ENCODE data around the gene VRK3.

VRK3 gene

DNA sequence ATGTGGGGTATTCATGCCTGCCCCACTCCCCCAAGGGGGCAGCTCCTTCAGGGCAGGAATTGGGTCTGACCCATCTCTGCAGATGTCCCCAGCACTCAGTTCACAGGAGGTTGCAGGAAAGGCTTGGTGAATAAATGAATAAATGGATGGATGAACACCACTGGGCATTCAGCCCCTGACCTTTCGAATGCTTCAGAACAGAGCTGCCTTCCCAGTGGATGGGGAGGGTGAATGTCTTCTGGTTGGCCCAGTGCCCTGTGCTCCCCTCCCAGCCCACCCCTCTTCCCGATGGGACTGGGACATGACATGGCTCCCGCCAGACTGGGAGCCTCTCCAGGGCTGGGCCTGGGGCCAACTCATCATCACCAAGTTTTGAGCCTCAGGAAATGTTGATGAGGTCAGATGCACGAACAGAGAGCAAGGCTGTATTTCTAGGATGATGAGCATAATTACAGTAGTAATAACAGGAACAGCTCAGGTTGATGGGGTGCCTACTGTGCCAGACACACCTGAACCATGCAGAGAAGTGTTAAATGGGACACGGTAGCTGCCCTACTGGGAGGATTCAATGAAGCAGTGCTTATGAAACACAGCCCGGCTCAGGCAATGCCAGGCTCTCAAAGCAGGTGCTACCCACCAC, 25.7 kb downstream of the VRK3 start:
- Histone ChIP-seq H3K9me3 (ENCODE audit: insufficient read depth, low read length, severe bottlenecking) (no peaks in the 10 kb centered on the region), H3K79me2 (ENCODE audit: insufficient read depth, low read length) (no peaks in the 10 kb centered on the region)
- no peak for DNase-seq

DNA sequence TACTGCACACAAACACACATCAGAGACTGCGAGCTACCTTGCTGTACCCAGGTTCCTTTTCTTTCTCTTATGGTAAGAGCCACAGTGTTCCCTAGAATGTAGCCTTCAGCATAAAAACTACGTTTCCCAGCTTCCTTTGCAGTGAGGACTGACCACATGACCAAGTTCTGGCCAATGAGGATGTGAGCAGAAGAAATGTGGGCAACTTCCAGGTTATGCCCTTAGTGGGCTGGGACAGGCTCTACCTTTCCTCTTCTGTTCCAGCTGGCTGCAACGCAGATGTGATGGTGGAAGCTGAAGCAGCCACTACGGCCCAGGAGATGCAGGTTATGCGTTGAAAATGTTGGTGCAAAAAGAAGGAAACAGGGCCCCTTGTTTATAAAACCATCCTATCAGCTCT, 27.5 kb downstream of the VRK3 start:
- peaks cover 71% of the 10 kb centered on the region for H3K36me3 ChIP-seq (ENCODE audit: insufficient read depth, low read length)

More for the DNA sequence above, 25.7 kb downstream of the VRK3 start:
- TF ChIP-seq EZH2 (IDR thresholded peaks at IDR 0.05; ENCODE audit: borderline replicate concordance, low read depth, low read length, severe bottlenecking): no peak
- TF ChIP-seq, protein P1, sequence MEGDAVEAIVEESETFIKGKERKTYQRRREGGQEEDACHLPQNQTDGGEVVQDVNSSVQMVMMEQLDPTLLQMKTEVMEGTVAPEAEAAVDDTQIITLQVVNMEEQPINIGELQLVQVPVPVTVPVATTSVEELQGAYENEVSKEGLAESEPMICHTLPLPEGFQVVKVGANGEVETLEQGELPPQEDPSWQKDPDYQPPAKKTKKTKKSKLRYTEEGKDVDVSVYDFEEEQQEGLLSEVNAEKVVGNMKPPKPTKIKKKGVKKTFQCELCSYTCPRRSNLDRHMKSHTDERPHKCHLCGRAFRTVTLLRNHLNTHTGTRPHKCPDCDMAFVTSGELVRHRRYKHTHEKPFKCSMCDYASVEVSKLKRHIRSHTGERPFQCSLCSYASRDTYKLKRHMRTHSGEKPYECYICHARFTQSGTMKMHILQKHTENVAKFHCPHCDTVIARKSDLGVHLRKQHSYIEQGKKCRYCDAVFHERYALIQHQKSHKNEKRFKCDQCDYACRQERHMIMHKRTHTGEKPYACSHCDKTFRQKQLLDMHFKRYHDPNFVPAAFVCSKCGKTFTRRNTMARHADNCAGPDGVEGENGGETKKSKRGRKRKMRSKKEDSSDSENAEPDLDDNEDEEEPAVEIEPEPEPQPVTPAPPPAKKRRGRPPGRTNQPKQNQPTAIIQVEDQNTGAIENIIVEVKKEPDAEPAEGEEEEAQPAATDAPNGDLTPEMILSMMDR (IDR thresholded peaks at IDR 0.05; ENCODE audit: borderline replicate concordance, extremely low read depth, low read length, poor library complexity, severe bottlenecking): no peak
- no peak for ATAC-seq (ENCODE audit: insufficient read depth, low read depth)
- H3K27me3 ChIP-seq (ENCODE audit: insufficient read depth, low read length, poor library complexity): no peaks in the 10 kb centered on the region
- H3K36me3 ChIP-seq (ENCODE audit: insufficient read depth, low read length): peaks cover 82% of the 10 kb centered on the region
- H3K4me3 ChIP-seq (ENCODE audit: low read depth in 1 of 2, low read length in 2 of 2): no peak overlapping the region
- no peak overlapping the region for H3K9ac ChIP-seq (ENCODE audit: low read depth, low read length)
- H4K20me1 ChIP-seq (ENCODE audit: insufficient read depth, low read length): peaks cover 37% of the 10 kb centered on the region
- no peak overlapping the region for H3K4me2 ChIP-seq (ENCODE audit: insufficient read depth, low read length)
- H2AFZ ChIP-seq (ENCODE audit: low read depth, low read length): no peak overlapping the region
- no peak overlapping the region for H3K27ac ChIP-seq (ENCODE audit: low read length)
- no peaks in the 10 kb centered on the region for H3K4me1 ChIP-seq (ENCODE audit: insufficient read depth, low read length)

DNA sequence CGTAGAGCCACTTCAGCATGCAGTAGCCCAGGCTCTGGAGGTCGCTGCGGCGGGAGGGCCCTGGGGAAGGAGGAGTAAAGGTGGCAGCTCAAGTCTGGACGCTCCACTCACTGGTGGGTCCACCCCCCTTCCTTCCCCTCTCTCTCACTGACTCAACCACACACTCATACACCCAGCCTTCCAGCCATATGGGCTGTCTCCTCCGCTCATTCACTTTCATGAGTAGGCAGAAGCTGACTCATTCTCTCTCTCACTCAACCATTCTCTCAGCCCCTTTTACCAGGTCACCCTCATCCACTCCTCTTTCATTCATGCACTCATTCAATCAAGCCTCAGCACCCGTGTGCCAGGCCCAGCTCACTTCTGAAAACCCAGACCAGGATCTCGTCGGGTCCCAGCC, 36.7 kb downstream of the VRK3 start:
- Histone ChIP-seq H3K9ac (ENCODE audit: low read depth, low read length) (no peak overlapping the region), H3K27me3 (ENCODE audit: insufficient read depth, low read length, poor library complexity) (no peaks in the 10 kb centered on the region), H3K4me2 (ENCODE audit: insufficient read depth, low read length) (no peak overlapping the region), H3K27ac (ENCODE audit: low read length) (no peak overlapping the region), H3K9me3 (ENCODE audit: insufficient read depth, low read length, severe bottlenecking) (no peaks in the 10 kb centered on the region), H3K36me3 (ENCODE audit: insufficient read depth, low read length) (peaks cover 62% of the 10 kb centered on the region), H3K79me2 (ENCODE audit: insufficient read depth, low read length) (no peaks in the 10 kb centered on the region), H2AFZ (ENCODE audit: low read depth, low read length) (no peak overlapping the region), H3K4me1 (ENCODE audit: insufficient read depth, low read length) (no peaks in the 10 kb centered on the region), H4K20me1 (ENCODE audit: insufficient read depth, low read length) (peaks cover 51% of the 10 kb centered on the region), H3K4me3 (ENCODE audit: low read depth in 1 of 2, low read length in 2 of 2) (no peak overlapping the region)
- ATAC-seq (ENCODE audit: insufficient read depth, low read depth) (no peak), DNase-seq (no peak)
- TF ChIP-seq, protein P1 (IDR thresholded peaks at IDR 0.05; ENCODE audit: borderline replicate concordance, extremely low read depth, low read length, poor library complexity, severe bottlenecking): no peak
- no peak for TF ChIP-seq EZH2 (IDR thresholded peaks at IDR 0.05; ENCODE audit: borderline replicate concordance, low read depth, low read length, severe bottlenecking)

More for the DNA sequence above, 27.5 kb downstream of the VRK3 start:
- Histone ChIP-seq H3K9me3 (ENCODE audit: insufficient read depth, low read length, severe bottlenecking) (no peaks in the 10 kb centered on the region), H3K27me3 (ENCODE audit: insufficient read depth, low read length, poor library complexity) (no peaks in the 10 kb centered on the region), H4K20me1 (ENCODE audit: insufficient read depth, low read length) (peaks cover 39% of the 10 kb centered on the region), H3K79me2 (ENCODE audit: insufficient read depth, low read length) (no peaks in the 10 kb centered on the region), H3K4me3 (ENCODE audit: low read depth in 1 of 2, low read length in 2 of 2) (no peak overlapping the region), H3K4me2 (ENCODE audit: insufficient read depth, low read length) (no peak overlapping the region), H3K9ac (ENCODE audit: low read depth, low read length) (no peak overlapping the region), H2AFZ (ENCODE audit: low read depth, low read length) (no peak overlapping the region), H3K4me1 (ENCODE audit: insufficient read depth, low read length) (no peaks in the 10 kb centered on the region), H3K27ac (ENCODE audit: low read length) (no peak overlapping the region)
- ATAC-seq (ENCODE audit: insufficient read depth, low read depth): peak; percentile 80
- peak; percentile 37 for DNase-seq
- TF ChIP-seq, protein P1 (IDR thresholded peaks at IDR 0.05; ENCODE audit: borderline replicate concordance, extremely low read depth, low read length, poor library complexity, severe bottlenecking): no peak
- TF ChIP-seq EZH2 (IDR thresholded peaks at IDR 0.05; ENCODE audit: borderline replicate concordance, low read depth, low read length, severe bottlenecking): no peak
